Body of pancreas (tissue), 4 donors: ENCODE measurements around the gene CCDC136.

Source experiments
- POLR2A ChIP-seq, 3 donors: fragments of 450-650 bp; IDR thresholded peaks; one replicate each; pipeline ENCODE4 v1.6.1; 2016; ENCODE audit warnings: antibody characterized with exemption in 3 of 3, mild to moderate bottlenecking in 2 of 3
- TF ChIP-seq, protein P1 (sequence below), 7 experiments: fragments of 450-650 bp in 4 of 7; fragments of 200-600 bp in 3 of 7; sonication (generic) in 3 of 7; IDR thresholded peaks; one replicate each; pipeline ENCODE4 v1.5.1; 2016 to 2019; ENCODE audit warnings: antibody characterized with exemption in 7 of 7

DNA sequence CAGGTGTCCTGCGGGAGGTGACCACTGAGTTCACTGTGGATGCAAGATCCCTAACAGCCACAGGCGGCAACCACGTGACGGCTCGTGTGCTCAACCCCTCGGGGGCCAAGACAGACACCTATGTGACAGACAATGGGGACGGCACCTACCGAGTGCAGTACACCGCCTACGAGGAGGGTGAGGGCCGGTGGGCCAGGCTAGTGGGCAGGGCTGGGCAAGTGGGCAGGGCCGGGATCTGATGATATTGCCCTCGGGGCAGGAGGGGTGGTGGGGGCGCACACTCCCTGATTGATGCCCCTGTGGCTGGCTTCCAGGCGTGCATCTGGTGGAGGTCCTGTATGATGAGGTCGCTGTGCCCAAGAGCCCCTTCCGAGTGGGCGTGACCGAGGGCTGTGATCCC is 54.2 kb downstream of the CCDC136 start:
- TF ChIP-seq, protein P1, sequence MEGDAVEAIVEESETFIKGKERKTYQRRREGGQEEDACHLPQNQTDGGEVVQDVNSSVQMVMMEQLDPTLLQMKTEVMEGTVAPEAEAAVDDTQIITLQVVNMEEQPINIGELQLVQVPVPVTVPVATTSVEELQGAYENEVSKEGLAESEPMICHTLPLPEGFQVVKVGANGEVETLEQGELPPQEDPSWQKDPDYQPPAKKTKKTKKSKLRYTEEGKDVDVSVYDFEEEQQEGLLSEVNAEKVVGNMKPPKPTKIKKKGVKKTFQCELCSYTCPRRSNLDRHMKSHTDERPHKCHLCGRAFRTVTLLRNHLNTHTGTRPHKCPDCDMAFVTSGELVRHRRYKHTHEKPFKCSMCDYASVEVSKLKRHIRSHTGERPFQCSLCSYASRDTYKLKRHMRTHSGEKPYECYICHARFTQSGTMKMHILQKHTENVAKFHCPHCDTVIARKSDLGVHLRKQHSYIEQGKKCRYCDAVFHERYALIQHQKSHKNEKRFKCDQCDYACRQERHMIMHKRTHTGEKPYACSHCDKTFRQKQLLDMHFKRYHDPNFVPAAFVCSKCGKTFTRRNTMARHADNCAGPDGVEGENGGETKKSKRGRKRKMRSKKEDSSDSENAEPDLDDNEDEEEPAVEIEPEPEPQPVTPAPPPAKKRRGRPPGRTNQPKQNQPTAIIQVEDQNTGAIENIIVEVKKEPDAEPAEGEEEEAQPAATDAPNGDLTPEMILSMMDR (IDR thresholded peaks at IDR 0.05) = no peak
- no peak for TF ChIP-seq POLR2A (IDR thresholded peaks at IDR 0.05)
